ENCODE measurements around the gene RNF187. TPM values are rescaled to one million over a fixed set of nuclear protein-coding genes. Genes with fewer than 3 reads are reported as not detected.

Gene RNF187
- total RNA-seq, 1 experiment from 2014 or later = 137 TPM

DNA sequence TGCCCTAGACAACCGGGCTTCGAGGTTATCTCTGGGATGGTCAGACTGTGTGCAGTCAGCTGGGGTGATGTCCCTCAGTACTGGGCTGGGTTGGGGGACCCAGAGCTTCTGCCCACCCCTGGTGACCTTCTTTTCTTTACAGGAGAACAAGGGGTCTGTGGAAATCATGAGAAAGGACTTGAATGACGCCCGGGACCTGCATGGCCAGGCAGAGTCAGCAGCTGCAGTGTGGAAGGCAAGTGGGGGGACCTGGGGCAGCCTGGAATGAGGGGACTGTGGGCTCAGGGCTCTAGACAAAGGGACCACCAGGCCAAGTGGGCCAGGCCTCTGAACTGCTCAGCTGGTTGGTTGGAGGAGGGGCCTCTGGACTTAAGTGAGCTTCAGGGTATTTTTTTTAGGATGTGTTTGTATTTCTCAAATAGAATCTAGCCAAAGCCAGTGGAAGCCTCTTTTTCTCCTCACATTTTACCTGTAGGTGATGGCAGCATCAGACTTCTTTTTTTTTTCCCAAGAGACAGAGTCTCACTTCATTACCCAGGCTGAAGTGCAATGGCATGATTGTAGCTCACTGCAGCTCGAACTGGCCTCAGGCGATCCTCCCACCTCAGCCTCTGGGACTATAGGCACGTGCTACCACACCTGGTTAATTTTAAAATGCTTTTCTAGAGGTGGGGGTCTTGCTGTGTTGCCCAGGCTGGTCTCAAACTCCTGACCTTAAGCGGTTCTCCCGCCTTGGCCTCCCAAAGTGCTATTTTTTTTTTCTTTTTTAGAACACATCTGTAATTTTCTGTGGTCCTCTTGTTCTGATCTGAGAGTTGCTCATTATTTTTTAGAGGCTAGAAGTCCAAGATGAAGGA, 1.9 kb downstream of the RNF187 start:
- Histone ChIP-seq H3K4me1 (ENCODE audit: control insufficient read depth in 1 of 2, insufficient read depth in 2 of 2, low read length in 2 of 2) (peaks cover 12 to 26% of the 10 kb centered on the region in 2 experiments; a peak in 3 of 4 replicates), H3K27me3 (ENCODE audit: insufficient read depth, low read length) (no peaks in the 10 kb centered on the region), H3K9me3 (ENCODE audit: control insufficient read depth in 1 of 2, insufficient read depth in 1 of 2, low read depth in 1 of 2, low read length in 2 of 2) (no peaks in the 10 kb centered on the region), H3K9ac (ENCODE audit: low read length) (peak overlapping the region; percentile 89), H3K9me2 (ENCODE audit: insufficient read depth) (no peaks in the 10 kb centered on the region), H2AFZ (ENCODE audit: low read depth, low read length, poor library complexity, severe bottlenecking) (no peak overlapping the region), H3K79me2 (ENCODE audit: insufficient read depth, low read length) (peaks cover 22% of the 10 kb centered on the region), H3K36me3 (ENCODE audit: control insufficient read depth in 1 of 2, insufficient read depth in 2 of 2, low read length in 2 of 2) (peaks cover 6 to 22% of the 10 kb centered on the region in 2 experiments; a peak in 2 of 4 replicates), H3K4me3 (replicated peaks in 1 of 2; ENCODE audit: low read depth in 1 of 2, low read length in 2 of 2) (peak overlapping the region; percentile 97 to 100), H4K20me1 (ENCODE audit: insufficient read depth) (no peaks in the 10 kb centered on the region), H3K4me2 (ENCODE audit: low read length) (peak overlapping the region; percentile 95), H3K27ac (ENCODE audit: low read depth, low read length) (peak overlapping the region; percentile 95; the same call in 1 of the 2 replicates)
- ChIA-PET POLR2A (interaction anchor here (1.5 kb wide), 1 partner anchor 9 kb away, joined by 4 read pairs; no protein-coding TSS in a partner anchor), CTCF (no interaction called here), RAD21 (ENCODE audit: low non-redundant PET in 1 of 2, low total read pairs in 2 of 2, uncharacterized antibody in 2 of 2, unreplicated experiment in 2 of 2) (no interaction called here)
- TF ChIP-seq EZH2phosphoT487 (IDR thresholded peaks at IDR 0.05; ENCODE audit: borderline replicate concordance) (no peak), CBX3 (IDR thresholded peaks at IDR 0.05; ENCODE audit: low read depth) (no peak), EZH2 (IDR thresholded peaks at IDR 0.05) (no peak), TCF7L2 (IDR thresholded peaks at IDR 0.05; ENCODE audit: borderline replicate concordance, extremely low read depth, insufficient read depth, insufficient read length) (no peak), SIN3A (IDR thresholded peaks at IDR 0.05; ENCODE audit: low read depth) (no peak), SP1 (IDR thresholded peaks at IDR 0.05; ENCODE audit: low read depth) (no peak), CEBPB (IDR thresholded peaks at IDR 0.05; ENCODE audit: low read depth) (no peak), EGR1 (IDR thresholded peaks at IDR 0.05; ENCODE audit: low read depth) (no peak), RAD21 (IDR thresholded peaks at IDR 0.05; ENCODE audit: low read depth) (no peak), YY1 (IDR thresholded peaks at IDR 0.05; ENCODE audit: extremely low read depth, insufficient replicate concordance, low read depth, low read length) (no peak), ELF1 (IDR thresholded peaks at IDR 0.05; ENCODE audit: borderline replicate concordance, low read depth) (no peak), POLR2AphosphoS5 (IDR thresholded peaks at IDR 0.05; ENCODE audit: low read depth, low read length) (no peak; the same call in 1 of the 2 replicates)
- TF ChIP-seq, protein P1, sequence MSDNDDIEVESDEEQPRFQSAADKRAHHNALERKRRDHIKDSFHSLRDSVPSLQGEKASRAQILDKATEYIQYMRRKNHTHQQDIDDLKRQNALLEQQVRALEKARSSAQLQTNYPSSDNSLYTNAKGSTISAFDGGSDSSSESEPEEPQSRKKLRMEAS (IDR thresholded peaks at IDR 0.05) = no peak
- TF ChIP-seq, protein P2, sequence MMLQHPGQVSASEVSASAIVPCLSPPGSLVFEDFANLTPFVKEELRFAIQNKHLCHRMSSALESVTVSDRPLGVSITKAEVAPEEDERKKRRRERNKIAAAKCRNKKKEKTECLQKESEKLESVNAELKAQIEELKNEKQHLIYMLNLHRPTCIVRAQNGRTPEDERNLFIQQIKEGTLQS (IDR thresholded peaks at IDR 0.05) = no peak
- TF ChIP-seq, protein P3, sequence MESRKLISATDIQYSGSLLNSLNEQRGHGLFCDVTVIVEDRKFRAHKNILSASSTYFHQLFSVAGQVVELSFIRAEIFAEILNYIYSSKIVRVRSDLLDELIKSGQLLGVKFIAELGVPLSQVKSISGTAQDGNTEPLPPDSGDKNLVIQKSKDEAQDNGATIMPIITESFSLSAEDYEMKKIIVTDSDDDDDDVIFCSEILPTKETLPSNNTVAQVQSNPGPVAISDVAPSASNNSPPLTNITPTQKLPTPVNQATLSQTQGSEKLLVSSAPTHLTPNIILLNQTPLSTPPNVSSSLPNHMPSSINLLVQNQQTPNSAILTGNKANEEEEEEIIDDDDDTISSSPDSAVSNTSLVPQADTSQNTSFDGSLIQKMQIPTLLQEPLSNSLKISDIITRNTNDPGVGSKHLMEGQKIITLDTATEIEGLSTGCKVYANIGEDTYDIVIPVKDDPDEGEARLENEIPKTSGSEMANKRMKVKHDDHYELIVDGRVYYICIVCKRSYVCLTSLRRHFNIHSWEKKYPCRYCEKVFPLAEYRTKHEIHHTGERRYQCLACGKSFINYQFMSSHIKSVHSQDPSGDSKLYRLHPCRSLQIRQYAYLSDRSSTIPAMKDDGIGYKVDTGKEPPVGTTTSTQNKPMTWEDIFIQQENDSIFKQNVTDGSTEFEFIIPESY (IDR thresholded peaks at IDR 0.05; ENCODE audit: extremely low read depth, insufficient replicate concordance, low read length) = no peak
- DNase-seq (ENCODE audit: low read depth, low spot score) = no peak
- intact Hi-C loops (cut with micrococcal nuclease) = no loop called here
- ATAC-seq = no peak
- no TSS peak for BruUV-seq (replicated peaks)

All from HCT116 (cell line).